PFSK-1 (cell line): ENCODE data around the gene MAD1L1.
A peak's percentile ranks its signal among the peaks of the same experiment; 100 is the strongest.

Experiments
- FOXP2 ChIP-seq: optimal IDR thresholded peaks from 2 replicates; pipeline ENCODE3; 2011; ENCODE audit warnings: borderline replicate concordance, control low read depth, inconsistent platforms; ENCODE audit not compliant: insufficient read depth; ENCODE audit errors: extremely low read length, extremely low read depth
- POLR2AphosphoS5 ChIP-seq: IDR thresholded peaks from 2 replicates; pipeline ENCODE4 v1.6.1; 2012; ENCODE audit warnings: low read depth, mild to moderate bottlenecking, control low read depth, low read length, moderate library complexity
- SIN3A ChIP-seq: IDR thresholded peaks from 2 replicates; pipeline ENCODE4 v1.6.1; 2012; ENCODE audit warnings: mild to moderate bottlenecking, low read length, moderate library complexity, borderline replicate concordance; ENCODE audit not compliant: insufficient read depth
- TAF1 ChIP-seq: IDR thresholded peaks from 2 replicates; pipeline ENCODE4 v1.6.1; 2012; ENCODE audit warnings: low read length, control low read depth, borderline replicate concordance; ENCODE audit not compliant: insufficient read depth
- TF ChIP-seq, protein P1 (sequence below), 2 experiments: IDR thresholded peaks; 2 replicates each; pipeline versions ENCODE4 v1.6.1 to v1.8.0; 2011 to 2012; ENCODE audit warnings: low read depth in 2 of 2, low read length in 2 of 2, control low read depth in 1 of 2, inconsistent platforms in 1 of 2, mild to moderate bottlenecking in 1 of 2, moderate library complexity in 1 of 2; ENCODE audit not compliant: insufficient read depth in 1 of 2

Gene MAD1L1

DNA sequence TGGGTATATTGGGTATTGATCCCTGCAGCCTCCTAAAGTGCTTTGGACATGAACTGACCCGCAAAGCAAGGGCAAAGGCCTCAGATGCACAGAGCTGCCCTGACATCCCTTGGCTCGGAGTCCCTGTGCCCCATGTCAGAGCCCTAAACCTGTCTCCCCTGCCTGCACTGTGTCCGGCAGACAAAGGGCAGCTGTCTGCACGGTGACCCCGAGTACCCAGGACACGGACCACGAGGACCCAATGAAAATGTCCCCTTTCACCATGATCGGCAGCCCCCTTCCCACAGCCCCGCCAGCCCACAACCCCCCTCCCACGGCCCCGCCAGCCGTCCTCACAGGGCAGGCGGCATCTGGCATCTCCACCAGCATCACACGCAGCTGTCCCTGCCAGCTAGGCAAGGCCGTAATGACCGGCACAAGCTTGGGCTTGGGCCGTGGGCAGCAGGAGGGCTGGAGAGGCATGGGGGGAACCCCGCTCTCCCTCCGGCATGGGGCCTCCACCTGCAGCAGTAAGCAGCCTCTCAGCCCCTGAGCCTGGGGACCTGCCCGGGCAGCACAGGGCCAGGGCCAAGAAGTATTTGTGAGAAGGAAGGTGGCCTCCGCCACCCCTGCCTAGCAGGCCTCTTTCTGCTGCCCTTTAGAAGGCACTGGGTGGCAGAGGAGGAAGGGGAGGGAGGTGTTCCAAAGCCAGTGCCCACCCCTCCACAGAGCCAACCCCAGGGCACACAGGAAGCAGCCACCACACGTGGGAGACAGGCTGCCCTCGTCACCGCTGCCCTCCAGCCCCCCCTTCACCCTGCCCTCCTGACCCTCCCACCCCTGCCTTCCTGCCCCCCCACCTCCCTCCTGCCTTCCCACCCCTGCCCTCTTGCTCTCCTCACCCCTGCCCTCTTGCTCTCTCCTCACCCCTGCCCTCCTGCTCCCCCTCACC, 19.4 kb upstream of the MAD1L1 start:
- TF ChIP-seq SIN3A (no peak), FOXP2 (no peak), POLR2AphosphoS5 (no peak), TAF1 (no peak)
- TF ChIP-seq, protein P1, sequence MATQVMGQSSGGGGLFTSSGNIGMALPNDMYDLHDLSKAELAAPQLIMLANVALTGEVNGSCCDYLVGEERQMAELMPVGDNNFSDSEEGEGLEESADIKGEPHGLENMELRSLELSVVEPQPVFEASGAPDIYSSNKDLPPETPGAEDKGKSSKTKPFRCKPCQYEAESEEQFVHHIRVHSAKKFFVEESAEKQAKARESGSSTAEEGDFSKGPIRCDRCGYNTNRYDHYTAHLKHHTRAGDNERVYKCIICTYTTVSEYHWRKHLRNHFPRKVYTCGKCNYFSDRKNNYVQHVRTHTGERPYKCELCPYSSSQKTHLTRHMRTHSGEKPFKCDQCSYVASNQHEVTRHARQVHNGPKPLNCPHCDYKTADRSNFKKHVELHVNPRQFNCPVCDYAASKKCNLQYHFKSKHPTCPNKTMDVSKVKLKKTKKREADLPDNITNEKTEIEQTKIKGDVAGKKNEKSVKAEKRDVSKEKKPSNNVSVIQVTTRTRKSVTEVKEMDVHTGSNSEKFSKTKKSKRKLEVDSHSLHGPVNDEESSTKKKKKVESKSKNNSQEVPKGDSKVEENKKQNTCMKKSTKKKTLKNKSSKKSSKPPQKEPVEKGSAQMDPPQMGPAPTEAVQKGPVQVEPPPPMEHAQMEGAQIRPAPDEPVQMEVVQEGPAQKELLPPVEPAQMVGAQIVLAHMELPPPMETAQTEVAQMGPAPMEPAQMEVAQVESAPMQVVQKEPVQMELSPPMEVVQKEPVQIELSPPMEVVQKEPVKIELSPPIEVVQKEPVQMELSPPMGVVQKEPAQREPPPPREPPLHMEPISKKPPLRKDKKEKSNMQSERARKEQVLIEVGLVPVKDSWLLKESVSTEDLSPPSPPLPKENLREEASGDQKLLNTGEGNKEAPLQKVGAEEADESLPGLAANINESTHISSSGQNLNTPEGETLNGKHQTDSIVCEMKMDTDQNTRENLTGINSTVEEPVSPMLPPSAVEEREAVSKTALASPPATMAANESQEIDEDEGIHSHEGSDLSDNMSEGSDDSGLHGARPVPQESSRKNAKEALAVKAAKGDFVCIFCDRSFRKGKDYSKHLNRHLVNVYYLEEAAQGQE (IDR thresholded peaks at IDR 0.05; ENCODE audit: insufficient read depth in 1 of 2, low read depth in 2 of 2, low read length in 2 of 2): no peak

DNA sequence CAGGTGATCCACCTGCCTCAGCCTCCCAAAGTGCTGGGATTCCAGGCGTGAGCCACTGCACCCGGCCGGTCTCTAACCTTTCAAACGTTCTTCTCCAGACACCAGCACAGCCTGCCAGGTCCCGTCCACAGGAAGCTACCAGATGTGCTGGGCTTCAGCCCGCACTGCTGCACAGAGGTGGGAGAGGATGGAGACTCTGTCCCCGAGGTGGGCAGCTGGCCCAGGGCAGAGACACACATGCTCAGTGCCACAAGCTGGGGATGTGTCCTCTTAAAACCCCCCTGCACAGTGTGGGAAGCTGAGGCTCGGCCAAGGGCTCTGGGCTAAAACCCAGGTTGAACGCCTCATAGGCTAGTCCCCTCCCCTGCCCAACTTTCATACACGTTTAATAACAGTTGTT, 18.6 kb upstream of the MAD1L1 start:
- TF ChIP-seq FOXP2 (no peak), SIN3A (no peak), POLR2AphosphoS5 (no peak), TAF1 (no peak)
- TF ChIP-seq, protein P1 (IDR thresholded peaks at IDR 0.05; ENCODE audit: insufficient read depth in 1 of 2, low read depth in 2 of 2, low read length in 2 of 2): no peak

DNA sequence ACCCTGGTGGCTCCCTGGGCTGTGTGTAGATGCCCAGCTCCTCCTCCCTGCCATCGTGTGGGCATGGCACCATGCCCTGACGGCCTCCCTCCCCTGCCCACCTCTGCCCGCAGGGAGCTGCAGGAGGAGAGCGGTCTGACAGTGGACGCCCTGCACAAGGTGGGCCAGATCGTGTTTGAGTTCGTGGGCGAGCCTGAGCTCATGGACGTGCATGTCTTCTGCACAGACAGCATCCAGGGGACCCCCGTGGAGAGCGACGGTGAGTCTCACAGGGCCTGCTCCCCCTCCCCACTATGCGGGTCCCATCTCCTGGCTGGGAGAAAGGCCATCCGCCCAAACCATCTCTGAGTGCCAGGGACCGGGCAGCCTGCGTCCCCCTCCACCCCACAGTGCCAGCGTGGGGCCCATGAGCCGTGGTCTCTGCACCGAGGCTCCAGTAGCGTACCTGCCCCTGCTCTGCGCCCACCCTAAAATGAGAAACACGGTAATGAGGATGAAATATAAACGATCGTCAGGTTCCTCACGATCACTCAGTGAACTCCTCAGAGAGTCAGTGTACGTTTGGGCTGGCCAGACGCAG, 17.1 kb upstream of the MAD1L1 start:
- TF ChIP-seq SIN3A (no peak), TAF1 (no peak)

DNA sequence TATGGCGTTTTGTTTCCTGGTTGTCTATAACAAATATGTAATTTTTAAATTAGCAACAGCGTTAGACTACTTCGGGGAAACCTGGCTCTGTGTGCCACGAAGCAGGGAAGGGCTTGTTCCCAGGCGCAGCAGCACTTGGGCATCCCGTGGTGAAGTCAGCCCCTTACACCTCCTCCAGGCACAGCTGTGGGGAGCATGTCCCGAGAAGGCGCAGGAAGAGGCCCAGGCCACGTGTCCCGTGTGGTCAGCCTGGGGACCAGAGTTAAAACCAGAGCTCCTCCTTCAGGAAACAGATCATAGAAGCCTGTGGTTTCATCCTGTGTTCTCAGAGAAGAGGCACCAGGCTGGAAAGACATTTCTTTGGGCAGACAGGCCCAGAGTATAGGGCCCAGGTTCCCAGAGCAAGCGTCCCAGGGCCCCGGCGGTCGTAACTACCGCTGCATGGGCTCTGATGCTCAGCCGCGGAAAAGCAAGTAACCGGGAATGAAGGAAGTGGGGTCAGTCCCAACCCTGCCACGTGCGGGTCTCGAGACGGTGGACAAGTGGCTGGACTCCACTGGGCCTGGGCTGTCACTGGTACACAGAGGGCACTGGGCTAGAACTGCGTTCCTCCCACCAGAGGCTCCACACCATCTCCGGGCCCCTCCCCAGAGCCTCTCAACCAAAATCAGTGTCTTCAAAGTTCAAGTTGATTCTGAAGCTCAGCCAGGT, 16.4 kb upstream of the MAD1L1 start:
- TF ChIP-seq TAF1 (no peak), SIN3A (0 out of 2 replicates have a peak, but pooled peaks have one; percentile 49), FOXP2 (no peak), POLR2AphosphoS5 (peak; percentile 33; the same call in 1 of the 2 replicates)
- TF ChIP-seq, protein P1 (IDR thresholded peaks at IDR 0.05; ENCODE audit: insufficient read depth in 1 of 2, low read depth in 2 of 2, low read length in 2 of 2): no peak

DNA sequence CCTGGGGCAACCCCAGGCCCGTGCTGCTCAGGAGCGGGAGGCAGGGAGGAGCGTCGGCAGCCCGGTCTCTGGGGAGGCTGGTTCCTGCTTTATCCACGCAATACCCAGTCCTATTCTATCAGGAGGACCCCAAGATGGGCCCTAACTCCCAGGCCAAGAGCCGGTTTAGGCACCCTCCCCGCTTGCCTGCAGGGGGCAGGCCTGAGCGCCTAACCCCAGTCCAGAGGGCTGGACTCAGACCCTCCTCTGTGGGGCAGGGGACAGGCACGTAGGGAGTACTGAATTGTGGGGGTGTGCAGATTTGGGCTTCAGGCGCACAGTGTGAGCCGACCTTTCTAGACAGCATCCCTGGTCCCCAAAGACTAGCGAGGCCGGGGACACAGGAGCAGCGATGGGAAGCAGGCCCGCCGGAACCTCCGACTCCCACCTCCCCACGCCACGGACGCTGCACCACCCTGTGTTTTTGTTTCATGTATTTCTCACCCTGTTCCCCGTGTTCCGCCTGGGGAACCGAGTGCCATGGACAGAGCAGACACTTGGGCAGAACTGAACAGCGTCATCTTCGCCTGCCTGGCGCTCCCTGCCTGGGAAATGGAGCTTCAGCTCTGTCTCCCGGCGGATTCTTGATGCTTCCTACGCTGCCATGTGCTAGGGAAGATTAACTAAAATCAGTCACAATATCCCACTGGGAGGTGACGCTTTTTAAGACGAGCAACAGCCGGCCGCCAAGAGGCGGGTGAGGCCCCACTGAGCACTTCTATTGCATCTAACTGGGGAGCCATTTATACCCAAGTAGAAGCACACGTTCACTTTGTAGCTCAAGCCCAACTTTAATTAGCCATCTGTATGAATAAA, 14.6 kb upstream of the MAD1L1 start:
- TF ChIP-seq SIN3A (no peak), TAF1 (no peak), FOXP2 (no peak), POLR2AphosphoS5 (no peak)
- TF ChIP-seq, protein P1 (IDR thresholded peaks at IDR 0.05; ENCODE audit: insufficient read depth in 1 of 2, low read depth in 2 of 2, low read length in 2 of 2): no peak
